Loucy (cell line): ENCODE results near the gene ANXA6.

Experiments
- EZH2phosphoT487 ChIP-seq: fragments of 200-600 bp; IDR thresholded peaks from 2 replicates; pipeline ENCODE4 v1.6.1; 2018; ENCODE audit warnings: antibody characterized with exemption, mild to moderate bottlenecking, moderate library complexity, borderline replicate concordance
- TF ChIP-seq, protein P1 (sequence below): fragments of 200-600 bp; sonication (generic); conservative IDR thresholded peaks from 2 replicates; pipeline ENCODE4 v1.5.1; 2014; ENCODE audit warnings: mild to moderate bottlenecking, antibody characterized with exemption, low read length

DNA sequence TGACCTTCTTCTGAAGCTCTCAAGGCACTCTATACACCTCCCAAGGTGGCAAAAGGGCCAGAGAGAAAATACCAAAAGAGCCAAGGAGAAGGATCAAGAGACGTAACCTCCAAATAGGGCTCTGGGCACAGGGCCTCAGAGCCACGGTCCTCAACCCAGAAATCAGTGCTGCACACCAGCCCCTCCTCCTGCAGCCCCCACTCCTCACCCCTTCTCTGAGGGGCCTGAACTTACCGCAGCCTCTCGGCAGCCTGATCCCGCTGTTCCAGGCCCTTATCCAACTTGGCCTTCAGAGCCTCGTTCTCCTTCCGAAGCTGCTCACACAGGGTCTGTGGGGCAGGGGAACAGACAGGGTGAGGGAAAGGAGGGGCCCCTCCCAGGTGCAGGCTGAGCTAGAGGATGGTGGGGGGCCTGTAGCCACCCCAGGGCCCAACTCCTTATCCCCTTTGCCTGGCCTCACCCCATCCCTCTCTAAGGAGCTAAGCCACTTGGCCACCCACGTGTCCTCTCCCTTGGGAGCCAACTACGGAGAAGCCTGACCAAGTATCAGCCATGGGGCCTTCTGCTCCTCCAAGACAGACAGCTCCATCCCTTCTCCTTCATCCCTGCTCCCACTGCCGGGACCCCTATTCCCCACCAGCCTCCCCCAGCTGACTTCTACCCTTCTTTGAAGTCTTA lies 105.5 kb downstream of the ANXA6 start:
- TF ChIP-seq, protein P1, sequence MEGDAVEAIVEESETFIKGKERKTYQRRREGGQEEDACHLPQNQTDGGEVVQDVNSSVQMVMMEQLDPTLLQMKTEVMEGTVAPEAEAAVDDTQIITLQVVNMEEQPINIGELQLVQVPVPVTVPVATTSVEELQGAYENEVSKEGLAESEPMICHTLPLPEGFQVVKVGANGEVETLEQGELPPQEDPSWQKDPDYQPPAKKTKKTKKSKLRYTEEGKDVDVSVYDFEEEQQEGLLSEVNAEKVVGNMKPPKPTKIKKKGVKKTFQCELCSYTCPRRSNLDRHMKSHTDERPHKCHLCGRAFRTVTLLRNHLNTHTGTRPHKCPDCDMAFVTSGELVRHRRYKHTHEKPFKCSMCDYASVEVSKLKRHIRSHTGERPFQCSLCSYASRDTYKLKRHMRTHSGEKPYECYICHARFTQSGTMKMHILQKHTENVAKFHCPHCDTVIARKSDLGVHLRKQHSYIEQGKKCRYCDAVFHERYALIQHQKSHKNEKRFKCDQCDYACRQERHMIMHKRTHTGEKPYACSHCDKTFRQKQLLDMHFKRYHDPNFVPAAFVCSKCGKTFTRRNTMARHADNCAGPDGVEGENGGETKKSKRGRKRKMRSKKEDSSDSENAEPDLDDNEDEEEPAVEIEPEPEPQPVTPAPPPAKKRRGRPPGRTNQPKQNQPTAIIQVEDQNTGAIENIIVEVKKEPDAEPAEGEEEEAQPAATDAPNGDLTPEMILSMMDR: no peak
- TF ChIP-seq EZH2phosphoT487: no peak
